DND-41 (cell line): ENCODE data around the gene GOSR1.
A peak's percentile ranks its signal among the peaks of the same experiment; 100 is the strongest.

Experiments
- ATAC-seq: fragments of 200-7000 bp; cut with Tn5 transposase; 3 replicates; pipeline ENCODE4 v1.9.1; 2021; ENCODE audit warnings: low read depth; ENCODE audit not compliant: insufficient read depth
- DNase-seq: peaks from one replicate; pipeline ENCODE4 v3.0.0-alpha.2; 2020
- H2AFZ ChIP-seq: 2 replicates; pipeline ENCODE4 v1.6.0; 2012; ENCODE audit warnings: low read depth, low read length
- H3K27ac ChIP-seq: 2 replicates; pipeline ENCODE4 v1.5.1; 2012; ENCODE audit warnings: low read length, inconsistent platforms
- H3K27me3 ChIP-seq: fragments of 200-600 bp; sonication (generic); 2 replicates; pipeline ENCODE4 v1.6.0; 2012; ENCODE audit warnings: low read length, mild to moderate bottlenecking, inconsistent platforms; ENCODE audit not compliant: insufficient read depth, poor library complexity
- H3K36me3 ChIP-seq: 2 replicates; pipeline ENCODE4 v1.5.1; 2012; ENCODE audit warnings: low read length, inconsistent platforms; ENCODE audit not compliant: insufficient read depth
- H3K4me1 ChIP-seq: 2 replicates; pipeline ENCODE4 v1.5.1; 2012; ENCODE audit warnings: mild to moderate bottlenecking, low read length; ENCODE audit not compliant: insufficient read depth
- H3K4me2 ChIP-seq: 2 replicates; pipeline ENCODE4 v1.6.0; 2012; ENCODE audit warnings: mild to moderate bottlenecking, moderate library complexity, low read length, inconsistent platforms; ENCODE audit not compliant: insufficient read depth
- H3K4me3 ChIP-seq, 2 experiments: fragments of 200-600 bp in 1 of 2; shearing (Covaris generic) in 1 of 2; 2 replicates each; pipeline ENCODE4 v1.5.1; 2012 to 2016; ENCODE audit warnings: inconsistent platforms in 2 of 2, low read length in 2 of 2, mild to moderate bottlenecking in 2 of 2, low read depth in 1 of 2, moderate library complexity in 1 of 2
- H3K79me2 ChIP-seq: 2 replicates; pipeline ENCODE4 v1.6.0; 2012; ENCODE audit warnings: low read length, inconsistent platforms; ENCODE audit not compliant: insufficient read depth
- H3K9ac ChIP-seq: 2 replicates; pipeline ENCODE4 v1.6.0; 2012; ENCODE audit warnings: low read depth, mild to moderate bottlenecking, inconsistent platforms, low read length, moderate library complexity
- H3K9me3 ChIP-seq: 2 replicates; pipeline ENCODE4 v1.5.1; 2012; ENCODE audit warnings: low read length, moderate library complexity, mild to moderate bottlenecking, inconsistent platforms; ENCODE audit not compliant: insufficient read depth, severe bottlenecking
- H4K20me1 ChIP-seq: 2 replicates; pipeline ENCODE4 v1.6.0; 2012; ENCODE audit warnings: low read length; ENCODE audit not compliant: insufficient read depth
- CTCF ChIP-seq: IDR thresholded peaks from 2 replicates; pipeline ENCODE4 v1.5.1; 2012; ENCODE audit warnings: borderline replicate concordance, low read length, moderate library complexity, mild to moderate bottlenecking; ENCODE audit not compliant: poor library complexity, severe bottlenecking; ENCODE audit errors: extremely low read depth
- EZH2 ChIP-seq: IDR thresholded peaks from 3 replicates; pipeline ENCODE4 v1.6.1; 2012; ENCODE audit warnings: borderline replicate concordance, low read depth, mild to moderate bottlenecking, moderate library complexity, low read length, inconsistent platforms; ENCODE audit not compliant: severe bottlenecking

GOSR1 gene

GRCh38 chr17:30477774-30478115, 537 bp downstream of the GOSR1 start:
- ATAC-seq, result no peak
- DNase-seq, result no peak
- peaks cover 5% of the 10 kb centered on the region; the same call in 1 of the 2 replicates for H4K20me1 ChIP-seq
- peak overlapping the region; percentile 80 for H3K9ac ChIP-seq
- H3K4me1 ChIP-seq, result peaks cover 24% of the 10 kb centered on the region
- peak overlapping the region; percentile 91 for H3K27ac ChIP-seq
- peak overlapping the region; percentile 75 for H3K4me2 ChIP-seq
- H3K9me3 ChIP-seq, result no peaks in the 10 kb centered on the region
- peaks cover 37% of the 10 kb centered on the region for H3K36me3 ChIP-seq
- H3K4me3 ChIP-seq, result peak overlapping the region; percentile 76 to 91
- peak overlapping the region; percentile 80 for H2AFZ ChIP-seq
- peaks cover 44% of the 10 kb centered on the region for H3K79me2 ChIP-seq
- H3K27me3 ChIP-seq, result no peaks in the 10 kb centered on the region
- TF ChIP-seq EZH2, result no peak

- DNase-seq, result no peak
- Histone ChIP-seq H2AFZ (no peak overlapping the region), H3K27me3 (no peaks in the 10 kb centered on the region), H3K27ac (no peak overlapping the region), H3K4me2 (no peak overlapping the region), H3K36me3 (peaks cover 83% of the 10 kb centered on the region), H3K9me3 (no peaks in the 10 kb centered on the region), H3K9ac (no peak overlapping the region), H4K20me1 (peaks cover 5% of the 10 kb centered on the region; the same call in 1 of the 2 replicates), H3K4me1 (peaks cover 15% of the 10 kb centered on the region), H3K79me2 (peaks cover 42% of the 10 kb centered on the region), H3K4me3 (no peak overlapping the region)
- no peak for ATAC-seq
- no peak for TF ChIP-seq EZH2
- no peak for TF ChIP-seq CTCF
Measured at GRCh38 chr17:30482555-30482954, 5.3 kb downstream of the GOSR1 start.

- no peak for TF ChIP-seq EZH2
- TF ChIP-seq CTCF, result no peak
- no peaks in the 10 kb centered on the region for H3K9me3 ChIP-seq
- H3K4me3 ChIP-seq, result no peak overlapping the region
- no peak overlapping the region for H3K27ac ChIP-seq
- H3K4me1 ChIP-seq, result peaks cover 12% of the 10 kb centered on the region
- H3K27me3 ChIP-seq, result no peaks in the 10 kb centered on the region
- H2AFZ ChIP-seq, result no peak overlapping the region
- H3K79me2 ChIP-seq, result peaks cover 36% of the 10 kb centered on the region
- no peak for ATAC-seq
- H4K20me1 ChIP-seq, result peaks cover 5% of the 10 kb centered on the region; the same call in 1 of the 2 replicates
- H3K9ac ChIP-seq, result no peak overlapping the region
- H3K36me3 ChIP-seq, result peaks cover 87% of the 10 kb centered on the region
- H3K4me2 ChIP-seq, result no peak overlapping the region
- DNase-seq, result no peak
Measured at GRCh38 chr17:30483159-30483558, 6.0 kb downstream of the GOSR1 start.

GRCh38 chr17:30493780-30494179, 16.6 kb downstream of the GOSR1 start:
- Histone ChIP-seq H3K27me3 (no peaks in the 10 kb centered on the region), H3K9ac (no peak overlapping the region), H4K20me1 (no peaks in the 10 kb centered on the region), H2AFZ (no peak overlapping the region), H3K4me2 (no peak overlapping the region), H3K79me2 (no peaks in the 10 kb centered on the region), H3K27ac (no peak overlapping the region), H3K9me3 (no peaks in the 10 kb centered on the region), H3K4me3 (no peak overlapping the region), H3K36me3 (peaks cover 86% of the 10 kb centered on the region), H3K4me1 (no peaks in the 10 kb centered on the region)
- ATAC-seq (no peak), DNase-seq (no peak)
- no peak for TF ChIP-seq CTCF
- no peak for TF ChIP-seq EZH2
